GM12864 (cell line): ENCODE results near the gene CCDC137.
A peak's percentile ranks its signal among the peaks of the same experiment; 100 is the strongest.

Experiments used
- DNase-seq: peaks from one replicate; pipeline ENCODE4 v3.0.0-alpha.2; 2011; ENCODE audit warnings: low read depth
- H3K4me3 ChIP-seq: 2 replicates; pipeline ENCODE4 v1.5.1; 2011; ENCODE audit warnings: mild to moderate bottlenecking, low read depth, low read length, control low read depth
- CTCF ChIP-seq: IDR thresholded peaks from 2 replicates; pipeline ENCODE4 v1.5.1; 2011; ENCODE audit warnings: low read depth, mild to moderate bottlenecking, moderate library complexity, low read length, control low read depth, inconsistent platforms; ENCODE audit errors: missing control alignments

Gene CCDC137

GRCh38 chr17:81635973-81636504 lies 30.5 kb upstream of the CCDC137 start:
- no peak for DNase-seq

GRCh38 chr17:81636505-81637288 lies 29.8 kb upstream of the CCDC137 start, which contains the start of the genes NPLOC4 and TSPAN10:
Gene NPLOC4, minus strand, starts transcription at chr17:81637112. Its CDS starts 182 bp downstream, at chr17:81636930.
Gene TSPAN10, plus strand, starts transcription at chr17:81637196. Its CDS starts 5,217 bp downstream, at chr17:81642413.
- peak; percentile 37 for DNase-seq
- peak within 1 kb of the TSS; percentile 89 for H3K4me3 ChIP-seq
- no peak for TF ChIP-seq CTCF

More at GRCh38 chr17:81635973-81636504, 30.5 kb upstream of the CCDC137 start:
- TF ChIP-seq CTCF = no peak
- peak overlapping the region; percentile 89 for H3K4me3 ChIP-seq

- TF ChIP-seq CTCF = no peak
- DNase-seq = no peak
- no peak overlapping the region for H3K4me3 ChIP-seq
Observed at GRCh38 chr17:81638683-81639082, 27.9 kb upstream of the CCDC137 start.

- DNase-seq = no peak
- no peak overlapping the region for H3K4me3 ChIP-seq
- TF ChIP-seq CTCF = no peak
Observed at GRCh38 chr17:81640011-81640410, 26.5 kb upstream of the CCDC137 start.

- no peak for TF ChIP-seq CTCF
- no peak overlapping the region for H3K4me3 ChIP-seq
- DNase-seq = no peak
Observed at GRCh38 chr17:81641825-81642489, 24.6 kb upstream of the CCDC137 start.

GRCh38 chr17:81644496-81644895 lies 22.0 kb upstream of the CCDC137 start:
- no peak for TF ChIP-seq CTCF
- H3K4me3 ChIP-seq = no peak overlapping the region
- no peak for DNase-seq
